OCI-LY1 (cell line): ENCODE data around the gene FBXO30.

Source experiments
- H2AFZ ChIP-seq: fragments of 200-600 bp; sonication (generic), shearing (Covaris generic); 2 replicates; pipeline ENCODE4 v1.6.0; 2014; ENCODE audit warnings: antibody characterized with exemption, mild to moderate bottlenecking, low read length
- H3F3A ChIP-seq: fragments of 200-600 bp; sonication (generic), shearing (Covaris generic); 2 replicates; pipeline ENCODE4 v1.6.0; 2014; ENCODE audit warnings: mild to moderate bottlenecking, antibody characterized with exemption, low read length, moderate library complexity; ENCODE audit not compliant: insufficient read depth
- H3K27ac ChIP-seq: fragments of 200-600 bp; sonication (generic); 2 replicates; pipeline ENCODE4 v1.5.1; 2014; ENCODE audit warnings: low read length, mixed run types, mild to moderate bottlenecking, low read depth; ENCODE audit not compliant: poor library complexity, severe bottlenecking
- H3K27me3 ChIP-seq: fragments of 200-600 bp; sonication (generic); 2 replicates; pipeline ENCODE4 v1.6.0; 2014; ENCODE audit warnings: antibody characterized with exemption, mild to moderate bottlenecking, low read length, moderate library complexity; ENCODE audit not compliant: insufficient read depth
- H3K36me3 ChIP-seq: fragments of 200-600 bp; sonication (generic); 2 replicates; pipeline ENCODE4 v1.6.1; 2014; ENCODE audit warnings: mild to moderate bottlenecking, antibody characterized with exemption, low read length, moderate library complexity, mixed read lengths; ENCODE audit not compliant: insufficient read depth
- H3K4me1 ChIP-seq: fragments of 200-600 bp; sonication (generic); 2 replicates; pipeline ENCODE4 v1.5.1; 2014; ENCODE audit warnings: mild to moderate bottlenecking, low read length, moderate library complexity; ENCODE audit not compliant: insufficient read depth, severe bottlenecking
- H3K4me2 ChIP-seq: fragments of 200-600 bp; sonication (generic), shearing (Covaris generic); 2 replicates; pipeline ENCODE4 v1.6.1; 2014; ENCODE audit warnings: low read length
- H3K4me3 ChIP-seq: fragments of 200-600 bp; sonication (generic); 2 replicates; pipeline ENCODE4 v1.5.1; 2014; ENCODE audit warnings: low read length, low read depth, mild to moderate bottlenecking, mixed read lengths; ENCODE audit not compliant: poor library complexity, severe bottlenecking
- H3K79me2 ChIP-seq: fragments of 200-600 bp; shearing (Covaris generic); 2 replicates; pipeline ENCODE4 v1.6.1; 2016; ENCODE audit warnings: mixed run types, low read length, mixed read lengths; ENCODE audit not compliant: insufficient read depth
- H3K9ac ChIP-seq: fragments of 200-600 bp; sonication (generic), shearing (Covaris generic); 2 replicates; pipeline ENCODE4 v1.6.1; 2014; ENCODE audit warnings: mild to moderate bottlenecking, low read length, mixed read lengths
- H3K9me2 ChIP-seq: fragments of 200-600 bp; sonication (generic), shearing (Covaris generic); 2 replicates; pipeline ENCODE4 v1.6.1; 2014; ENCODE audit warnings: low read depth, mild to moderate bottlenecking, low read length, mixed read lengths
- H3K9me3 ChIP-seq: fragments of 200-600 bp; shearing (Covaris generic); 2 replicates; pipeline ENCODE4 v1.6.1; 2014; ENCODE audit warnings: low read length, mixed read lengths
- H4K20me1 ChIP-seq: fragments of 200-600 bp; sonication (generic), shearing (Covaris generic); 2 replicates; pipeline ENCODE4 v1.6.0; 2016; ENCODE audit warnings: mild to moderate bottlenecking, low read length; ENCODE audit not compliant: insufficient read depth
- EZH2 ChIP-seq: fragments of 200-600 bp; sonication (generic), shearing (Covaris generic); IDR thresholded peaks from 2 replicates; pipeline ENCODE4 v1.8.0; 2017; ENCODE audit warnings: borderline replicate concordance, mixed run types, mild to moderate bottlenecking, antibody characterized with exemption, low read length, moderate library complexity, mixed read lengths
- TF ChIP-seq, protein P1 (sequence below): fragments of 200-600 bp; sonication (generic), shearing (Covaris generic); IDR thresholded peaks from 2 replicates; pipeline ENCODE4 v1.5.1; 2017; ENCODE audit warnings: mild to moderate bottlenecking, antibody characterized with exemption, low read length, moderate library complexity, mixed read lengths

FBXO30 gene

DNA sequence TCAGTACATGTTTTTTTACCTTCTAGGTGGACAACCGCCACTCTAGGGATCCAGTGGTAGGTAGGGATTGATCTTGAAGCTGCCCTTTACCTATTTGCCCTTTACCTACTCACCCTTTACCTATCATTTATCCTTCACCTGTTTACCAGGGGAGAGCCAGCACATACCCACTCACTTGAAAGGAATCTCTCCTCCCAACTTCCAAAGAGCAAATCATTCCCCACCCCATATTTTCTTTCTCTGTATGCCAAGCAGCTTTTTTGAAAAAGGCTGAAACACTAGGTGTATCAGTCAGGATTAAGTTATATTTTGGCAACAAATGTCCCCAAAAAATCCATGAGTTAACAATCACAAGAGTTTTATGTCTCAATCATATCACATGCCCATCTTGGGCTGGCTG, 68.7 kb downstream of the FBXO30 start:
- H3F3A ChIP-seq = no peaks in the 10 kb centered on the region
- H3K79me2 ChIP-seq = no peaks in the 10 kb centered on the region
- no peak overlapping the region for H3K9ac ChIP-seq
- no peak for TF ChIP-seq EZH2
- TF ChIP-seq, protein P1, sequence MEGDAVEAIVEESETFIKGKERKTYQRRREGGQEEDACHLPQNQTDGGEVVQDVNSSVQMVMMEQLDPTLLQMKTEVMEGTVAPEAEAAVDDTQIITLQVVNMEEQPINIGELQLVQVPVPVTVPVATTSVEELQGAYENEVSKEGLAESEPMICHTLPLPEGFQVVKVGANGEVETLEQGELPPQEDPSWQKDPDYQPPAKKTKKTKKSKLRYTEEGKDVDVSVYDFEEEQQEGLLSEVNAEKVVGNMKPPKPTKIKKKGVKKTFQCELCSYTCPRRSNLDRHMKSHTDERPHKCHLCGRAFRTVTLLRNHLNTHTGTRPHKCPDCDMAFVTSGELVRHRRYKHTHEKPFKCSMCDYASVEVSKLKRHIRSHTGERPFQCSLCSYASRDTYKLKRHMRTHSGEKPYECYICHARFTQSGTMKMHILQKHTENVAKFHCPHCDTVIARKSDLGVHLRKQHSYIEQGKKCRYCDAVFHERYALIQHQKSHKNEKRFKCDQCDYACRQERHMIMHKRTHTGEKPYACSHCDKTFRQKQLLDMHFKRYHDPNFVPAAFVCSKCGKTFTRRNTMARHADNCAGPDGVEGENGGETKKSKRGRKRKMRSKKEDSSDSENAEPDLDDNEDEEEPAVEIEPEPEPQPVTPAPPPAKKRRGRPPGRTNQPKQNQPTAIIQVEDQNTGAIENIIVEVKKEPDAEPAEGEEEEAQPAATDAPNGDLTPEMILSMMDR = no peak
- H3K27ac ChIP-seq = no peak overlapping the region
- no peaks in the 10 kb centered on the region for H3K9me2 ChIP-seq
- H2AFZ ChIP-seq = no peak overlapping the region
- H3K9me3 ChIP-seq = no peaks in the 10 kb centered on the region
- H3K4me2 ChIP-seq = no peak overlapping the region
- no peaks in the 10 kb centered on the region for H3K36me3 ChIP-seq
- no peaks in the 10 kb centered on the region for H3K4me1 ChIP-seq
- H3K4me3 ChIP-seq = no peak overlapping the region
- H3K27me3 ChIP-seq = no peaks in the 10 kb centered on the region; the same call in 1 of the 2 replicates
- H4K20me1 ChIP-seq = no peaks in the 10 kb centered on the region

GRCh38 chr6:145744619-145745018, 70.0 kb downstream of the FBXO30 start:
- no peaks in the 10 kb centered on the region; the same call in 1 of the 2 replicates for H3K27me3 ChIP-seq
- H3K36me3 ChIP-seq = no peaks in the 10 kb centered on the region
- TF ChIP-seq EZH2 = no peak
- TF ChIP-seq, protein P1 = no peak
- H3K27ac ChIP-seq = no peak overlapping the region
- H3K4me1 ChIP-seq = no peaks in the 10 kb centered on the region
- no peak overlapping the region for H2AFZ ChIP-seq
- no peaks in the 10 kb centered on the region for H3K9me2 ChIP-seq
- no peaks in the 10 kb centered on the region for H3F3A ChIP-seq
- no peaks in the 10 kb centered on the region for H3K9me3 ChIP-seq
- H3K9ac ChIP-seq = no peak overlapping the region
- H4K20me1 ChIP-seq = no peaks in the 10 kb centered on the region
- H3K4me3 ChIP-seq = no peak overlapping the region
- H3K4me2 ChIP-seq = no peak overlapping the region
- no peaks in the 10 kb centered on the region for H3K79me2 ChIP-seq
